K562 (cell line): ENCODE measurements around the gene RBM34.

Source experiments
- HNRNPK ChIP-seq: fragments of 200-400 bp; formaldehyde crosslinking; IDR thresholded peaks from one replicate; pipeline ENCODE4 v1.6.1; 2018; ENCODE audit warnings: mild to moderate bottlenecking, low read depth, low read length; ENCODE audit not compliant: poor library complexity, severe bottlenecking
- LCOR ChIP-seq: sonication (generic); formaldehyde crosslinking; IDR thresholded peaks from 2 replicates; pipeline ENCODE4 v1.8.0; 2022; ENCODE audit warnings: mild to moderate bottlenecking, missing genetic modification reagents
- TF ChIP-seq, protein P1 (sequence below): fragments of 250-450 bp; sonication (Bioruptor Pico); IDR thresholded peaks from 2 replicates; pipeline ENCODE4 v1.4.0; 2020; ENCODE audit warnings: mild to moderate bottlenecking, moderate library complexity, borderline replicate concordance

DNA sequence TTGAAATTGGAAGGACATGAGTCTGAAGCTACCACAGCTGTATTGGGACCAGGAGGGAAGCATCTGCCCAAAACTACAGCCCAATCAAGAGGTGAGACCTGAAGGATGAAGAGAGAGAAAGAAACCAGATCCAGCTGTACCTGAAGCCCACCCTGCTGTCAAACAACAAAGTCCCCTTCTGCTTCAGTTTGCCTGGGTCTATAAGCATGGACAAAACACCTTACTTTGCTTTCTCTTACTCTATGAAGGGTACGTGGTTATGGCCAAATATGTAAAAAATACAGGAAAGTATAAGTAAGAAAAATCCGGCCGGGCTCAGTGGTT lies 58.8 kb downstream of the RBM34 start:
- no peak for TF ChIP-seq HNRNPK
- no peak for TF ChIP-seq LCOR (CRISPR knock-in tag)
- TF ChIP-seq, protein P1, sequence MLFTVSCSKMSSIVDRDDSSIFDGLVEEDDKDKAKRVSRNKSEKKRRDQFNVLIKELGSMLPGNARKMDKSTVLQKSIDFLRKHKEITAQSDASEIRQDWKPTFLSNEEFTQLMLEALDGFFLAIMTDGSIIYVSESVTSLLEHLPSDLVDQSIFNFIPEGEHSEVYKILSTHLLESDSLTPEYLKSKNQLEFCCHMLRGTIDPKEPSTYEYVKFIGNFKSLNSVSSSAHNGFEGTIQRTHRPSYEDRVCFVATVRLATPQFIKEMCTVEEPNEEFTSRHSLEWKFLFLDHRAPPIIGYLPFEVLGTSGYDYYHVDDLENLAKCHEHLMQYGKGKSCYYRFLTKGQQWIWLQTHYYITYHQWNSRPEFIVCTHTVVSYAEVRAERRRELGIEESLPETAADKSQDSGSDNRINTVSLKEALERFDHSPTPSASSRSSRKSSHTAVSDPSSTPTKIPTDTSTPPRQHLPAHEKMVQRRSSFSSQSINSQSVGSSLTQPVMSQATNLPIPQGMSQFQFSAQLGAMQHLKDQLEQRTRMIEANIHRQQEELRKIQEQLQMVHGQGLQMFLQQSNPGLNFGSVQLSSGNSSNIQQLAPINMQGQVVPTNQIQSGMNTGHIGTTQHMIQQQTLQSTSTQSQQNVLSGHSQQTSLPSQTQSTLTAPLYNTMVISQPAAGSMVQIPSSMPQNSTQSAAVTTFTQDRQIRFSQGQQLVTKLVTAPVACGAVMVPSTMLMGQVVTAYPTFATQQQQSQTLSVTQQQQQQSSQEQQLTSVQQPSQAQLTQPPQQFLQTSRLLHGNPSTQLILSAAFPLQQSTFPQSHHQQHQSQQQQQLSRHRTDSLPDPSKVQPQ (CRISPR knock-in tag): no peak
